Ascending aorta (tissue), 2 donors: ENCODE results near the gene KRT6A. TPM values are rescaled to one million over a fixed set of nuclear protein-coding genes. Genes with fewer than 3 reads are reported as not detected.

Experiments used
- DNase-seq, 2 donors: peaks; one replicate each; pipeline ENCODE4 v3.0.0-alpha.2; 2019; ENCODE audit warnings: low spot score in 2 of 2
- H3K27ac ChIP-seq, 2 donors: fragments of 200-600 bp; sonication (generic); one replicate each; pipeline ENCODE4 v1.5.1; 2016 to 2017; ENCODE audit warnings: mild to moderate bottlenecking in 1 of 2
- H3K27me3 ChIP-seq: fragments of 200-600 bp; sonication (generic); one replicate; pipeline ENCODE4 v1.5.1; 2017
- H3K36me3 ChIP-seq, 2 donors: fragments of 200-600 bp; sonication (generic); one replicate each; pipeline ENCODE4 v1.5.1; 2016
- H3K4me1 ChIP-seq, 2 donors: fragments of 200-600 bp; sonication (generic); one replicate each; pipeline ENCODE4 v1.5.1; 2016 to 2017; ENCODE audit warnings: mild to moderate bottlenecking in 1 of 2
- H3K4me3 ChIP-seq, 2 donors: fragments of 200-600 bp; sonication (generic); one replicate each; pipeline ENCODE4 v1.5.1; 2016 to 2017; ENCODE audit warnings: mild to moderate bottlenecking in 1 of 2
- H3K9me3 ChIP-seq, 2 donors: fragments of 200-600 bp; sonication (generic); one replicate each; pipeline ENCODE4 v1.5.1; 2016
- CTCF ChIP-seq, 3 experiments: fragments of 200-600 bp in 2 of 3; fragments of 450-650 bp in 1 of 3; sonication (generic) in 2 of 3; IDR thresholded peaks; one replicate each; pipeline ENCODE4 v1.5.1; 2016 to 2019; ENCODE audit warnings: antibody characterized with exemption in 3 of 3, mild to moderate bottlenecking in 1 of 3, moderate library complexity in 1 of 3
- intact Hi-C: fragments of 100-400 bp; cut with DNase I; formaldehyde crosslinking; loops from one replicate; pipeline ENCODE4 v1.15.1; 2023
- total RNA-seq: library from RNA; depleted of rRNA; stranded (reverse); fragments of >200 nt; gene quantifications from one replicate; pipeline ENCODE4 v1.1.0, GENCODE V29; 2016

KRT6A gene
- total RNA-seq, 1 donor from 2014 or later = 3.4 TPM

- no peaks in the 10 kb centered on the region for H3K27me3 ChIP-seq
- intact Hi-C loops = no loop called here
- no peak overlapping the region for H3K27ac ChIP-seq
These were observed 32.0 kb upstream of the KRT6A start for GRCh38 chr12:52524898-52525591.

GRCh38 chr12:52524241-52524897 lies 31.3 kb upstream of the KRT6A start:
- no peak overlapping the region for H3K4me3 ChIP-seq
- no peaks in the 10 kb centered on the region for H3K27me3 ChIP-seq
- no peaks in the 10 kb centered on the region for H3K9me3 ChIP-seq
- TF ChIP-seq CTCF (IDR thresholded peaks at IDR 0.05) = no peak
- H3K27ac ChIP-seq = no peak overlapping the region
- H3K4me1 ChIP-seq = no peaks in the 10 kb centered on the region
- peak in 1 of 2 donors; percentile 34 for DNase-seq
- intact Hi-C loops = no loop called here
- H3K36me3 ChIP-seq = no peaks in the 10 kb centered on the region

More at GRCh38 chr12:52524898-52525591, 32.0 kb upstream of the KRT6A start:
- H3K4me3 ChIP-seq = no peak overlapping the region
- H3K9me3 ChIP-seq = no peaks in the 10 kb centered on the region
- H3K4me1 ChIP-seq = no peaks in the 10 kb centered on the region
- DNase-seq = peak in 1 of 2 donors; percentile 19
- no peaks in the 10 kb centered on the region for H3K36me3 ChIP-seq
- TF ChIP-seq CTCF (IDR thresholded peaks at IDR 0.05) = no peak

GRCh38 chr12:52523824-52524223 lies 30.8 kb upstream of the KRT6A start:
- DNase-seq = peak in 1 of 2 donors; percentile 43
- H3K27ac ChIP-seq = no peak overlapping the region
- no peak overlapping the region for H3K4me3 ChIP-seq
- TF ChIP-seq CTCF (IDR thresholded peaks at IDR 0.05) = no peak
- intact Hi-C loops = no loop called here
- no peaks in the 10 kb centered on the region for H3K36me3 ChIP-seq
- H3K27me3 ChIP-seq = no peaks in the 10 kb centered on the region
- no peaks in the 10 kb centered on the region for H3K9me3 ChIP-seq
- H3K4me1 ChIP-seq = no peaks in the 10 kb centered on the region

DNA sequence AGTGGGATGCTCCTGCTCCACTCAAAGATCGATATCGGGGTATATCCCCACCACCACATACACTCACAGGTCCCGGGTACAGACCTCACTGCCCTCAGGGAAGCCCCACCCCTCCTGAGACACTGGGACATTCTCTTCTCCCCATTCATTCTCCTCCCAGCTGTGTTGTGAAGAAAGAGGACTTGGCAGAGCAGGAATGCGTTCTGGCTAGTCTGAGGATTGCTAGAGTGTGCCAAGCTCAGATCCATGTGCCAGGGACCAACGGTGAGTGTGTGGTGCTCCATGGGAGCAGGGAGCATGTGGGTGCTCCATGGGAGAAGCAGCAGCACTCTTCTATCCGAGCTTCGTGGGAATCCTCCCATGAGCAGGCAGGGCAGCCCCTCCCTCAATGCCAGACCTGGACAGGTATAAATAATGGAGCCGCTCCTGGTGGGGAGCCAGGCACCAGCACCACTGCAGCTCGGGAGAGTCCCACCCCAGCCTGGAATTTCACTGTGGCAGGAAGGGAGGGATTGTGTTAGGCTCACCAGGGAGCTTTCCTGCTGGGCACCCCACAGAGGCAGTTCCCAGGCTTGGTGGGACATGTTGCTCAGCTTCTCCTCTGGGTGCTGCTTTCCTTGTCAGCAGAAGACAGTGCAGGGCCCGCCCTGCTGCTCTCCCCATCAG lies 29.4 kb upstream of the KRT6A start:
- intact Hi-C loops = no loop called here
- Histone ChIP-seq H3K27me3 (no peaks in the 10 kb centered on the region), H3K27ac (no peak overlapping the region)

More for the DNA sequence above, 29.4 kb upstream of the KRT6A start:
- no peak for TF ChIP-seq CTCF (IDR thresholded peaks at IDR 0.05)
- no peaks in the 10 kb centered on the region for H3K9me3 ChIP-seq
- H3K4me3 ChIP-seq = no peak overlapping the region
- no peaks in the 10 kb centered on the region for H3K4me1 ChIP-seq
- no peaks in the 10 kb centered on the region for H3K36me3 ChIP-seq
- DNase-seq = peak in 1 of 2 donors; percentile 54
